GM18868 (cell line): ENCODE data around the gene FAM107A.
"Not testable (repeated sequence)": the region's sequence is repeated elsewhere in the genome, so short reads cannot be mapped to it uniquely, and the experiment has no call there.

ENCODE experiments used
- ATAC-seq: cut with Tn5 transposase; IDR thresholded peaks from one replicate; pipeline ENCODE4 v1.9.1; 2021; ENCODE audit warnings: mild to moderate bottlenecking, moderate library complexity; ENCODE audit not compliant: unreplicated experiment

Gene FAM107A

GRCh38 chr3:58537412-58538301, 39.5 kb downstream of the FAM107A start:
- ATAC-seq = no peak

DNA sequence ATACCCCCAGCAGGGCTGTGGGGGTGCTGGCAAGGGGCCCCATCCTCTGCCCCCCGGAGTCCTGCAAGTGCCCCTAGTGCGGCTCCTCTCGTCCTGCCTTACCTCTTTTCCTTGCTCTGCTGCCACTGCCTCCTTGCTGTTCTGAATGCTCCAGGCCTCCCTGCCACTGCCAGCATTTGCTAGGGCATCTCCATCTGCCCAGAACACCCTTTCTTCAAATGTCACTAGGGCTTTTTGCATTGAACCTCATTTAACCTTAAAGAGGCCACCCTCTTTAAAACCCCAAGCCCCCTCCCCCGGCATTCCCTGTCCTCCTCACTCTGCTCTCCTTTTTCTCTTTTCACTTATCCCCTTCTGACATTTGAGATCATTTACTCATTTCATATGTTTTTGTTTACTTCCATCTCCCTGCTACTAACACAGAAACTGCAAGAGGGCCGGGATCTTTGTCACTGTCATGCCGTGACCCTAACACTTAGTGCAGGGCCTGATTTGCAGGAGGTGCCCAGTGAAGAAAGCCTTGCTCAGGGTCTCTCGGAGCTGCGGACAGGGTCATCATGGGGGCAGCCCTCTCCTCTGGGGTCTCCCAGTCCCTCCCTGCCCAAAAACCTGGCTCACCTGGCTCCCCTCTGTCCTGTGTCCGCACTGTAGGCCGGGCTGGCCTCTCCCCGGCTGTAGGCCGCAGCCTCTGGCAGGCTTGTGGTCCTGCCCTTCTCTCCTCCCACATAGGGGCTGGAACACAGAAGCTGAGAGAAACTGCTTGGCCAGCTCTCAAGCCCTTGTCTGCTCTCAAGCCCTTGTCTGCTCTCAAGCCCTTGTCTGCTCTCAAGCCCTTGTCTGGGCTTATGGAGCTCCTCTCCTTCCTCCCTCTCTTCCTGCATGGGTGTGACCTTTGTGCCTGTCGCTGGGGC, 40.4 kb downstream of the FAM107A start, which contains the start of gene ACOX2:
Gene ACOX2, minus strand, starts transcription at position 690 of the 911 bp plus-strand sequence. CDS start 2,084 bp downstream, outside the sequence.
- ATAC-seq = no peak

DNA sequence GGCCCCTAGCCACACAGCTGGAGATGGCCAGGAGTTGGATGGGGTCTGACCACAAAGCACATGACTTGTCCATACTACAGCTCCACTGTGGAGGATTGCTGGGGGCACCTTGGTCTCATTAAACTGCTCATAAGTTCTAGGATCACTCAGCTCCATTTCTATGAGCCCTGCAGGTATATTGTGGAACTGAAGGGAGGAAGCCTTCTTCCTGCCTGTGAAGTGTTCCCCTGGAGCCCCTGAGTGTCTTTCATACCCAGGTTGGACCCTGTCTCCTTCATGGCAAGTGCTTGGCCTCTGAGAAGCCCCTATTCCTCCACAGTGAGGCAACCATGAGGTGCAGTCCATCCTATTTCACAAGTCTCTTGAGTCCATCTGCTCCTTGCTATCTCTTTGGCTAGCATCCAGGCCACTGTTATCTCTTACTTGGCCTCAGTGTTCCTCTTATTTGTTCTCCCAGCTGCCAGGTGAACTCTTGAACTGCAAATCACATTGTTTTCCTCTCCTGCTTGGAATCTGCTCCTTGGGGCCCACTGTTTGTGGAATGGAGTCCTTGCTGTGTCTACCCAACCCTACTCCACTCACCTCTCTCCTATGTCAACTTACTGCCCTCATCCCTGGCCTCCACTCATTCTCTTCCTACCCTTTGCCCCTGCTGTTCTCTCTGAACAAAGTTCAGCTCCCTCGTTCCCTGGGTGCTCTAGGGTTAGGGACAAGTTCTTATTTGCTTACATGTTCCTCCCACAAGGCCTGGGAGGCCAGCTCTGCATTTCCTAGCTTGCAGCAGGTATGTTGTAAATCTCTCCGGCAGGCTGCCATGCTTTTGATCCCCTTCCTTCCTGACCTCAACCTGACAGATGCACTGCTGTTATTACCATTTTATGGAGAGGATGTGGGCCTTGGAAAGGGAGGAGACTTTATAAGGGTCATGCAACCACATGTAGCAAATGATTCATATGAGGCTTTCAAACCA, 41.4 kb downstream of the FAM107A start:
- no peak for ATAC-seq

DNA sequence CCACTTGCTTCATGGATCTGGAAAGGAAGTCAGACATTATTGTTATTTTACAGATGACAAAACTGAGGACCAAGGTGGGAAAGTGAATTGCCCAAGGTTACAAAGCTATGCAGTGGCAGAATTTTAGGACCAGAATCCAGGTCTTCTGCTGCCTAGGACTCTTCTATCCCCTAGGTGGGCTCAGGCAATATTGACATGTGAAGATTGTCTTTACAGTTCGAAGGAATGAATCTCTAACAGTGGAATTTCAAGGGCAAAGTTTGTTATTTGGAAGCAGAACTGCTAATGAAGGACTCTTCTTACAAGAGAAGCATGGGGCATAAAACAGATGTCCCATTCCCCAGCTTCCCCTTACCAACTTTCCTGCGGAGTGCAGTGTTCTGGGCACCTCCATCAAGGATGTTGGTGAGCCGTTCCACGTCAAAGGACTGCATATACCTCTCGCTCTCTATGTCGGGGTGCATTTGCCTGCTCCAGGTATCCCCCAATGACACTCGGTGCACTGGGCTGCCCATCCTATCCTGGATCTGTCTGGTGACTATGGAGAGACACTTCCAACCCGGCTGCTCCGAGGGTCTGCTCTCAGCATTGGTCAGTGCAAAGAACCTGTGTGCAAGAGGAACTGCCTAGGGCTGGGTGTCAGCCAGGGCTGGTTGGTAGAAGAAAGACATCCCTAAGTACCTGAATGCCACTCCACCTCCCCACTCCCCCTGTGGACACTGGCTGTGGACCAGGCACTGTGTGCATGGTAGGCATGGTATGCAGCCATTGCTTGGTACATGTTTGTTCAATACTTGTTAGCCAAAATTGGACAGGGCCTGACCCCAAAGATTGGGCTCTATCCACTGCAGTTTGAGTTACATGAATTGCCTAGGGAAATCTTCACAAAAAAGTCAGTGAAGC, 42.3 kb downstream of the FAM107A start:
- ATAC-seq = no peak

GRCh38 chr3:58532794-58533220, 44.4 kb downstream of the FAM107A start:
- ATAC-seq = peak; percentile 98

- ATAC-seq = no peak
Measured at GRCh38 chr3:58531956-58532355, 45.2 kb downstream of the FAM107A start.

- no peak for ATAC-seq
Measured at GRCh38 chr3:58531555-58531954, 45.6 kb downstream of the FAM107A start.

DNA sequence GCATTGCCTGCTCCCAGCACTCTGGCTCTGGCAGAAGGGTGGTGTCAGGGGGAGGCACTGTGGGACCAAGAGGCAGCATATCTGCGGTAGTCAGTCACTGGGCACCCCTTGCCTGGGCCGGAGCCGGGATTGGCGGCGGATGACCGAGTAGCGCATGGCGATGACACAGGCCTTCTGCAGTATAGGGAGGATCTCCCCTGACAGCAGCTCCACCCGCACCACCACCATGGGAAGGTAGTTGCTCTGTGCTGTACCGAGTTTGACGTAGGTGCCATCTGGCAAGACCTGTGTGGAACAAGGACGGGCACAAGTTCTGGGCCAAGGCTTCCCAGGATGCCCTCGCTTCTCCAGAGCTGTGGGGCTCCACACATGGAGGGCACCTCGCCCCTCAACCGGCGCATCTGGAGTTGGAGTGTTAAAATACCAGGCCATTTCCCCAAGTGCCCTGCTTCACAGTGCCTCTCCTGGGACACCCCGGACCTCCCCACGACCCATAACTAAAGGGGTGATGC, 46.8 kb downstream of the FAM107A start:
- no peak for ATAC-seq

- no peak for ATAC-seq
Measured at GRCh38 chr3:58529516-58530353, 47.5 kb downstream of the FAM107A start.

- ATAC-seq = no peak
Measured at GRCh38 chr3:58528629-58529028, 48.6 kb downstream of the FAM107A start.

GRCh38 chr3:58527440-58527839, 49.8 kb downstream of the FAM107A start:
- ATAC-seq = not testable (repeated sequence)

- ATAC-seq = no peak
Measured at GRCh38 chr3:58526515-58526957, 50.7 kb downstream of the FAM107A start.

GRCh38 chr3:58524326-58524888, 52.8 kb downstream of the FAM107A start:
- no peak for ATAC-seq

DNA sequence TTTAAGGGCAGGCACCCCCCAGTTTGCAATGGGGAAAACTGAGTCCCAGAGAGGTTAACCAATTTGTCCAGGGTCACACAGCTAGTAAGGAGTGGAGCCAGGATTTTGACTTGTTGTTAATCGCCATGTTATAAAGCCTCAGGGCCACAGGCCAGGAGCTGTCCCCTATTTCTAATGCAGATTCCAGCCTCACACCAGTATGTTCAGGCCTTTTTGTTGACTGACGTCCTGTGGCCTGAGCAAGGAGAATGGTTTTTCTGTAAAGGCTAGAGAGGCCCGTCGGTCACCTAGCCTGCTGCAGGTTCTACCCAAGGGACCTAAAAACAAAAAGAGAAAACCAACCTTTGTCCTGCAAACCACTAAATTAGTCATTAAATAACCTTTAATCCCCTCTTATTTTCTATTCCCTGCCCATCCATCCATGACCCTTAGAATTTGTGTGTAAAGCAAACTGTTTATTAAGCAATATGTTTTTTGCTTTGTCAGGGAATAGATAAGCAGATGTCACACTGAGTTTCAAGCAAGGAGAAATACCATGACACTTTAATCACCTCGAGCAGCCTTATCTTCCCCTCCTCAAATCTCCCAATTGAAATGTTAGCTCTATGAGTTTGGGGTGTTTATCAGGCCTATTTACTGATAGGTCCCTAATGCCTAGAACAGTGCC, 54.3 kb downstream of the FAM107A start:
- no peak for ATAC-seq

GRCh38 chr3:58521917-58522631, 55.1 kb downstream of the FAM107A start:
- no peak for ATAC-seq

GRCh38 chr3:58521336-58521670, 55.9 kb downstream of the FAM107A start:
- no peak for ATAC-seq
